HepG2 (cell line): Measurements from ENCODE around the gene SMDT1. TPM values are rescaled to one million over a fixed set of nuclear protein-coding genes. Genes with fewer than 3 reads are reported as not detected.

ENCODE experiments used
- ATAC-seq: fragments of 200-7000 bp; cut with Tn5 transposase; 3 replicates; pipeline ENCODE4 v1.9.1; 2020; ENCODE audit warnings: mild to moderate bottlenecking, moderate library complexity
- BruUV-seq: library from RNA; stranded (reverse); fragments of 400-500 nt; replicated peaks from 2 replicates; lab custom pipeline; 2021; lab: Mats Ljungman, UMichigan
- CTCF ChIA-PET: fragments of 300-600 bp; formaldehyde crosslinking; extraction: SDS; loops from one replicate; lab custom pipeline; 2021; ENCODE audit warnings: low total read pairs, inconsistent platforms, low intra/inter-chr PET ratio; lab: Yijun Ruan, JAX
- POLR2A ChIA-PET: fragments of 350-600 bp; sonication (Branson Sonifier 250); formaldehyde crosslinking; loops from one replicate; lab custom pipeline; 2020; ENCODE audit warnings: antibody characterized with exemption, inconsistent platforms; lab: Yijun Ruan, JAX
- DNase-seq: peaks from one replicate; pipeline ENCODE4 v3.0.0-alpha.2; 2015; ENCODE audit warnings: low spot score
- FAIRE-seq: peaks from 3 replicates; lab custom pipeline; 2011; peaks lifted over from hg19 to GRCh38; lab: Jason Lieb, UNC
- H2AFZ ChIP-seq: one replicate; pipeline ENCODE4 v1.6.1; 2011; ENCODE audit warnings: low read length, inconsistent platforms
- H3K27ac ChIP-seq: fragments of 300-600 bp; 3 replicates; pipeline ENCODE4 v1.8.0; 2011; ENCODE audit warnings: mixed run types, mild to moderate bottlenecking, mixed read lengths, low read length, inconsistent platforms; ENCODE audit not compliant: insufficient read depth; ENCODE audit errors: extremely low read length
- H3K27me3 ChIP-seq, 2 experiments: fragments of 200-600 bp in 1 of 2; 2 replicates in 1 of 2; 3 replicates in 1 of 2; pipeline versions ENCODE4 v1.6.0 to v1.8.0; 2011; ENCODE audit warnings: low read length in 2 of 2, mild to moderate bottlenecking in 2 of 2, moderate library complexity in 2 of 2, inconsistent platforms in 1 of 2; ENCODE audit not compliant: insufficient read depth in 2 of 2, control insufficient read depth in 1 of 2
- H3K36me3 ChIP-seq, 2 experiments: fragments of 200-600 bp in 1 of 2; replicated peaks in 1 of 2; 2 replicates in 1 of 2; 3 replicates in 1 of 2; pipeline versions ENCODE4 v1.5.1 to v1.8.0; 2011; ENCODE audit warnings: low read length in 2 of 2, inconsistent platforms in 1 of 2; ENCODE audit not compliant: insufficient read depth in 2 of 2, control insufficient read depth in 1 of 2
- H3K4me1 ChIP-seq: 2 replicates; pipeline ENCODE4 v1.5.1; 2012; ENCODE audit warnings: low read length, inconsistent platforms; ENCODE audit not compliant: insufficient read depth
- H3K4me2 ChIP-seq: 2 replicates; pipeline ENCODE4 v1.6.0; 2011; ENCODE audit warnings: low read depth, low read length, inconsistent platforms
- H3K4me3 ChIP-seq, 3 experiments: fragments of 200-600 bp in 1 of 3; sonication (generic), shearing (Covaris generic) in 1 of 3; replicated peaks in 1 of 3; 2 replicates each; pipeline ENCODE4 v1.5.1; 2011 to 2016; ENCODE audit warnings: low read length in 3 of 3, inconsistent platforms in 2 of 3, low read depth in 2 of 3, mild to moderate bottlenecking in 2 of 3, control low read depth in 1 of 3, mixed read lengths in 1 of 3; ENCODE audit not compliant: insufficient read depth in 1 of 3
- H3K79me2 ChIP-seq: one replicate; pipeline ENCODE4 v1.6.1; 2011; ENCODE audit warnings: low read length, inconsistent platforms; ENCODE audit not compliant: insufficient read depth
- H3K9ac ChIP-seq: 2 replicates; pipeline ENCODE4 v1.6.0; 2011; ENCODE audit warnings: mild to moderate bottlenecking, low read depth, low read length, inconsistent platforms; ENCODE audit not compliant: insufficient read depth
- H3K9me3 ChIP-seq: 2 replicates; pipeline ENCODE4 v1.5.1; 2012; ENCODE audit warnings: mild to moderate bottlenecking, low read length
- H4K20me1 ChIP-seq: 2 replicates; pipeline ENCODE4 v1.6.0; 2011; ENCODE audit warnings: inconsistent platforms, mild to moderate bottlenecking, low read length, moderate library complexity; ENCODE audit not compliant: insufficient read depth
- ATF4 ChIP-seq, 2 experiments: fragments of 450-650 bp in 1 of 2; sonication (generic) in 1 of 2; formaldehyde crosslinking; IDR thresholded peaks; 2 replicates each; pipeline versions ENCODE4 v1.5.0 to v1.8.0; 2020 to 2022; ENCODE audit warnings: mild to moderate bottlenecking in 1 of 2, missing genetic modification reagents in 1 of 2
- MEIS1 ChIP-seq: sonication (generic); formaldehyde crosslinking; IDR thresholded peaks from 2 replicates; pipeline ENCODE4 v1.9.0; 2021; ENCODE audit warnings: mild to moderate bottlenecking, missing genetic modification reagents, moderate library complexity, borderline replicate concordance
- SNAPC2 ChIP-seq: sonication (generic); formaldehyde crosslinking; IDR thresholded peaks from 2 replicates; pipeline ENCODE4 v1.8.1; 2022; ENCODE audit warnings: mild to moderate bottlenecking, missing genetic modification reagents
- ZFAT ChIP-seq: sonication (generic); formaldehyde crosslinking; conservative IDR thresholded peaks from 2 replicates; pipeline ENCODE4 v1.8.1; 2023; ENCODE audit warnings: missing genetic modification reagents, inconsistent platforms
- ZNF160 ChIP-seq: sonication (generic); formaldehyde crosslinking; IDR thresholded peaks from 2 replicates; pipeline ENCODE4 v1.8.0; 2022; ENCODE audit warnings: mild to moderate bottlenecking, inconsistent platforms, missing genetic modification reagents
- ZNF317 ChIP-seq: sonication (generic); formaldehyde crosslinking; IDR thresholded peaks from 2 replicates; pipeline ENCODE4 v1.5.0; 2020; ENCODE audit warnings: mild to moderate bottlenecking, missing genetic modification reagents
- ZNF382 ChIP-seq: sonication (generic); formaldehyde crosslinking; IDR thresholded peaks from 2 replicates; pipeline ENCODE4 v1.5.0; 2020; ENCODE audit warnings: missing genetic modification reagents, mild to moderate bottlenecking, borderline replicate concordance
- WGBS: methylation state at CpG from one replicate; pipeline ENCODE4 v1.1.6; 2017; ENCODE audit warnings: low lambda C conversion rate; 5-methylcytosine and 5-hydroxymethylcytosine counted together
- in situ Hi-C: cut with HindIII; loops from 2 replicates; pipeline ENCODE4 v1.10.0; 2017; ENCODE audit warnings: low pct_unique_long_range_greater_than_20kb; ENCODE audit not compliant: extremely low pct_ligation_motif_present
- intact Hi-C: fragments of 100-400 bp; cut with micrococcal nuclease; formaldehyde crosslinking; loops from one replicate; pipeline ENCODE4 v1.10.0; 2022; ENCODE audit not compliant: unreplicated experiment
- polyA plus RNA-seq, 8 experiments: library from polyadenylated mRNA; depleted of rRNA in 3 of 8; stranded (reverse) in 7 of 8; unstranded in 1 of 8; fragments of >200 nt; fragmentation: Illumina TruSeq in 4 of 8; extraction: Trizol in 4 of 8; gene quantifications; 2 replicates each; pipeline versions ENCODE4 v1.2.1 to v1.2.3, GENCODE V29; 2011 to 2016; ENCODE audit warnings: low read depth in 4 of 8, missing spikeins in 1 of 8, mixed read lengths in 1 of 8; ENCODE audit not compliant: insufficient read depth in 1 of 8
- total RNA-seq, 5 experiments: library from RNA; depleted of rRNA; stranded (reverse); fragments of >200 nt; fragmentation: Illumina TruSeq; extraction: Trizol; gene quantifications; 2 replicates each; pipeline ENCODE4 v1.2.3, GENCODE V29; 2016; ENCODE audit warnings: low read depth in 1 of 5

SMDT1 gene
- total and polyA plus RNA-seq, 2 of the 13 experiments (the other 11 are each of a cell fraction or from before 2014, with no cell fraction given), result 8.3 to 26.6 TPM

- TF ChIP-seq ZFAT (CRISPR knock-in tag), result no peak
- TF ChIP-seq ZNF382 (CRISPR knock-in tag), result no peak
- no peak for TF ChIP-seq MEIS1 (CRISPR knock-in tag)
- no peak for TF ChIP-seq ATF4 (CRISPR knock-in tag; IDR thresholded peaks at IDR 0.05)
Measured at GRCh38 chr22:42052765-42053164, 26.7 kb upstream of the SMDT1 start (continued).

- in situ Hi-C loops (no loop called here), intact Hi-C loops (no loop called here)
- TF ChIP-seq ZNF160 (CRISPR knock-in tag) (peak; percentile 78; the same call in 1 of the 2 replicates), ZNF317 (CRISPR knock-in tag) (peak; percentile 97), SNAPC2 (CRISPR knock-in tag) (no peak)
- Histone ChIP-seq H3K4me2 (no peak overlapping the region), H2AFZ (no peak overlapping the region), H3K27me3 (no peaks in the 10 kb centered on the region), H3K4me3 (no peak overlapping the region), H3K27ac (no peak overlapping the region), H3K9ac (no peak overlapping the region), H3K79me2 (no peaks in the 10 kb centered on the region), H3K9me3 (peaks cover 11% of the 10 kb centered on the region), H4K20me1 (no peaks in the 10 kb centered on the region), H3K36me3 (peaks cover 5 to 6% of the 10 kb centered on the region in 2 experiments; a peak in 3 of 5 replicates), H3K4me1 (no peaks in the 10 kb centered on the region)
- no peak for FAIRE-seq
- TSS peak; percentile 39 for BruUV-seq
- CTCF ChIA-PET, result no interaction called here
- POLR2A ChIA-PET, result no interaction called here
- no peak for DNase-seq
- ATAC-seq, result no peak
- WGBS, result 91% methylated on average over 1 of the region's 1 CpG
Measured at GRCh38 chr22:42056757-42057511, 22.6 kb upstream of the SMDT1 start.
